Activated CD4-positive, alpha-beta T cell treated with anti-CD3 and anti-CD28 coated beads, Interleukin-2, amount 50 U/mL, for 1 hour (primary cell): ENCODE results near the gene DYNLL2.
"Not testable (repeated sequence)": the region's sequence is repeated elsewhere in the genome, so short reads cannot be mapped to it uniquely, and the experiment has no call there.

ENCODE experiments used
- DNase-seq: peaks from one replicate; pipeline ENCODE4 v3.0.0-alpha.2; 2020

DYNLL2 gene

DNA sequence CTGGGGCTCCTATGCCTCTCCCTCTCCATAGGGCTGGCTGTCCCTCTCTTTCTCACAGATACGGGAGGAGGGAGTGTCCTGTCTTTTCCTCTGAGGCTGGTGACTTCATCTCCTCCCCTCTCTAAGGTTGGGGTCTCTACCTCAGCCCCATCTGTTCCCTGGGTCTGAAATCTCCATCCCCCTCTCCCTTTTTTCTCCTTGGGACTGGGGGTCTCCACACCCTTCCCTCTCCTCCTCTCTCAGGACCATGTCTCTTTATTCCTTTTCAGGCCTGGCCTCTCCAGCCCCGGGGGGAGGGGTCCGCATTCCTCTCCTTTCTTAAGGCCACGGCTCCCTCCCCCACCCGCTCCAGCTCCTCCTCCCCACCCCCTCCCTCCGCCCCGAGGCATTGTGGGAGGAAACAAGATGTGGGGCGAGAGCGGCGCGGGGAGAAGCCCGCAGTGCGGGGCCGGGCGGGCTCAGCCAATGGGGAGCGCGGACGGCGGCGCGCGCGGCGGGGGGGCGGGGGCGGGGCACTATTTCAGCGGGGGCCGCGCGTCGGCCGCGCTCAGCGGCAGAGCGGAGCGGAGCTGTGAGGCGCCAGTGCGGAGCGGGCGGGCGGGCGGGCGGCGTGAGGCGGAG lies at the start of gene DYNLL2:
TSS of gene DYNLL2 (plus strand) at position 550 of the 621 bp plus-strand sequence. CDS start 3,672 bp downstream, outside the sequence.
- DNase-seq, result peak; percentile 87

- DNase-seq, result no peak
These were observed 43.2 kb upstream of the DYNLL2 start for GRCh38 chr17:58039975-58040374.

DNA sequence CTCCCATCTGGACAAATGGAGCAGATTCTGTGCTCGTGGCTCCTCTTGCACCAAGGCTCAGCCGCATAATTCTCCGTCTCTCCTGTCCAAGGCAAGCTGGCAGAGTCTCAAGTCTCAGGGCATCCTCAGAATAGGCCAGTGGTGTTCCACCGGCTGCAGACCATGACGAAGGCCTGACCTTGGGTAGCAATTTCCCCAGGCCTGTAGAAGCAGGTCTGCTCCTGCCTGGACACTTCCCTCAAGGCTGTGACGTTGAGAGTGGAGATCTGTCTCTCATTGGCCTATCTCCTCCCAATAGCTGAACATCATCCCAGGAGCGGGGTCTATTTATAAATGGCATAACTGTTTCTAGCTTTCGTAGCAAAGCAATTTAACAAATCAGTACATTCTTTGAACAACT lies 42.8 kb upstream of the DYNLL2 start:
- DNase-seq, result no peak

GRCh38 chr17:58041161-58041560 lies 42.1 kb upstream of the DYNLL2 start:
- no peak for DNase-seq

- no peak for DNase-seq
These were observed 39.7 kb upstream of the DYNLL2 start for GRCh38 chr17:58043221-58044181.

- not testable (repeated sequence) for DNase-seq
These were observed 39.0 kb upstream of the DYNLL2 start for GRCh38 chr17:58044256-58044655.

DNA sequence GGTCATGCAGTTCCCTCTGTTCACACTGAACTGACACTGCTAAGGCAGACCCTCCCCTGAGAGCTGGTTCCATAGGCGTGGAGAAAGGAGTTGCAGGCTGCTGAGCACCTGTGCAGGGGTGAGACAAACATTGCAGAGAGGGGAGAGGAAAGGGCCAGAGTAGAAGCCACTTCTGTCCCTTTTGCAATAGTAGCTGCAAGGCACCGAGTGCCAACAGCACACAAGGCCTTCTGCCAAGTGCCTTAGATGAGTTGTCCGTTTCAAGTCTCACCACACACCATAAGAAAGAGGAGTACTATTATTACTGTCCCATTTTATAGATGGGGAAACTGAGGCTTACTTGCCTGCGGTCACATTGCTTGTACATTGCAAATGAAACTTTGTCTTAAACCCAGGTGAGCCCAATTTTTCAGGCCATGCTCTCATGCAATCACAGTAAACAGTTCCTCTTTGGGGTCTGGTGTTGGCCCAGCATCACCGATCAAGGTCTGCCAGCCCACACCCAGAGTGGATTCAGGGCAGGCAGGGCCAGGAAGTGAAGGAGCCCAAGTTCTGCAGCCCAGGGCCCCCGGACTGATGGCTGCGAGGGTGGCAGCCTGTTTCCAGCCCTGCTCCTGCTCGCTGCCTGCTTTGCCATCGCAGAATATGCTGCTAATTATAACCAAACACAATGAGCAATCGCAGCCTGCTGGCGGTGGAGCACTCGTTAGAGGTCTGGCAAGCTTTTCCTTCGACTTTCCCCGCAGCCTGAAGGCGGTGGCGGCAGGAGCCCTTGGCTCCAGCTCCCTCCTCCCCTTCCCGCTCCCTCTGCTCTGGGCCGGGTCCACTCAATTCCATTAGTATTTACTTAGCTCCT lies 36.8 kb upstream of the DYNLL2 start:
- DNase-seq, result no peak

DNA sequence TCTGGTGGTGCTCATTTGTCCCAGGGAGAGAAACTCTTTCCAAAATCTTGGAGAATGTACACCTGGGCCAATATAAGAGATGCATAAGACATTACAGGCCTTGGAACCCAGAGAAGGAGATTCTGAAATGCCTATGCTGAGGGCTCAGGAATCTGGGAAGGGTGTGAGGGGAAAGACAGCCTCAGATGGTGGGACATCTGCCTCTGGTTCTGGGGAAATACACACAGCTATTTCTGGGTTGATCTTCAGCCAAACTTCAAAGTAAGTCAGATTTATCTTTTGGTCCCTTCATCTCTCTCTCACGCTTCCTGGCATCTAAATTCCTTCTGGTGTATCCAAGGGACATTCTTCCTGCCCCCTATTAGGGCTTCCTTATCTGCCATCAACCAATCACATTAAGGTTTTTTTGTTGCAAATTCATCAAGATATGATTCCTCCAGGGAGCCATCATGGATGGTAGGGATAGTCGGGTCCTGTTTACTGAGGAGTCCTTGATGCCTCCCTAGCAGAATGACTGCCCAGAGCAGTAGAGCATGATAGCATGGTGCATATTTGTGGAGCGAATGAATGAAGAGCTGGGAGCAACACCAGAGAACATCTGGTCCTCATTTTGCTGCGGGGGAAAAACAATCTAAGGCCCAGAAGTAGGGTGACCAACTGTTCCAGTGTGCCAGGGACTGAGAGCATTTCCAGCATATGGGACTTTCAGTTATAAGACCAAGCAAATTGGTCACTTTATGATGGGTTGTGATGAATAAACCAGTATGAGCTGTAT lies 35.7 kb upstream of the DYNLL2 start:
- DNase-seq, result no peak

GRCh38 chr17:58049533-58049932 lies 33.7 kb upstream of the DYNLL2 start:
- DNase-seq, result no peak

- DNase-seq, result no peak
These were observed 32.3 kb upstream of the DYNLL2 start for GRCh38 chr17:58050966-58051365.

DNA sequence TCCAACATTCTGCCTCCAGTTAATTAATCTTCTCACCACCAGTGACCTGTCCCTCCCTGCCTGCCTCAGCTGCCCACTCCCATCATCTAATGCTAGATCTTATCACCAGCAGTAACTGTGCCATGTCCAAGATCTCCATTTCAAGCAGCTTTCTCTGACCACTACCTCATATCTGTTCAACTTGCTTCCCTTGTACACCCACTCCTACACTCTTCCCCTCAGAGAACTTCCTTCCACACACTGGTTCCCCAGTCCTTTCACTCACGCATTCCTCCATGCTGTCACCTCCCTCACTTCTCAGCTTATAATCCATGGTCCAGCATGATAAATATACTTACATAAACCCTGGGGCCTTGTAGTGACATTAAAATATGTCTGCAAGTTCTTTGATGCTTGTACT lies 31.8 kb upstream of the DYNLL2 start:
- DNase-seq, result no peak

DNA sequence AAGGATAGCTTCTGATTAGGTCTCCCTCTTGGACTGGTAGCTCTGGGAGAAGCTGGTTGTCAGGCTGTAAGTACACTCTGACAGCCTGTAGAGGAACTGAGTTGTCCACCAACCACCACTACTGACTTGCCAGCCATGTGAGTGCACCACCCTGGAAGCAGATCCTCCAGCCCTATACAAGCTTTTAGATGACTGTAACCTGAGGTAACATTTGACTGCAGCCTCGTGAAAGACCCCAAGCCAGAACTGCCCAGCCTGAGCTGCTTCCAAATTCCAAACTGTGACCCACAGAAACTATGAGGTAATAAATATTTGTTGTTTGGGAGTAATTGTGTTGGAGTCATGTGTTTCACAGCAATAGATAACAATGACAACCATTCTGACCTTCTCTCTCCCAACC lies 30.8 kb upstream of the DYNLL2 start:
- DNase-seq, result no peak

DNA sequence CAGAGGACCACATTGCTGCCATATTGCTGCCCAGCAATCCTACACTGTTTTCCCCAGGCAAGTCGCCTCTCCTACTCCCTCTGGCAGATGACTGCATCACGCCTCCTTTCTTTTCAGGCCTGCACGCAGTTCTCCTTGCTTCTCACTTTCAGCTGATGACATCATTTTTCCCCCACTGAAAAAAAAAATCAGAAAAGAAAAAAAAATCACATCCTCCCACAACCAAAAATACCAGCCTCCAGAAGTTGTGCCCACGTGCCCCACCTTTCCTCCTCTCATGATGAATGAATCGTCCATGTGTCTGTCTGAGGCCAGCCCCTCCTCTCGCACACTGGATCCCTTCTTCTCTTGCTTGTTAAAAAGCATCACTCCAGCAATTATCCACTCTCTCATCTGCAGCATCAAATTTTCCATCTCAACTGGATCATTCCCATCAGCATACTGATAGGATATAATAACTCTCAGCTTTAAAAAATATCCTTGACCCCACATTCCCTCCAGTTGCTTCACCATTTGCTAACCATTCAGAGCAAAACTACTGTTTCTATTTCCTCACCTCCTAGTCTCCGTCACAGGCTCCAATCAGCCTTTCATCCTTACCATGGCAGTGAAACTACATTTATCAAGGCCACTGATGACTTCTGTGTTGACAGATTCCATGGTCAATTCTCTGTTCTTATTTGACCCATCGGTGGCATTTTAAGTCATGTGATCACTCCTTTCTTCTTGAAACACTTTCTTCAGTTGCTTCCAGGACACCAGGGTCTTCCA lies 30.1 kb upstream of the DYNLL2 start:
- DNase-seq, result no peak

DNA sequence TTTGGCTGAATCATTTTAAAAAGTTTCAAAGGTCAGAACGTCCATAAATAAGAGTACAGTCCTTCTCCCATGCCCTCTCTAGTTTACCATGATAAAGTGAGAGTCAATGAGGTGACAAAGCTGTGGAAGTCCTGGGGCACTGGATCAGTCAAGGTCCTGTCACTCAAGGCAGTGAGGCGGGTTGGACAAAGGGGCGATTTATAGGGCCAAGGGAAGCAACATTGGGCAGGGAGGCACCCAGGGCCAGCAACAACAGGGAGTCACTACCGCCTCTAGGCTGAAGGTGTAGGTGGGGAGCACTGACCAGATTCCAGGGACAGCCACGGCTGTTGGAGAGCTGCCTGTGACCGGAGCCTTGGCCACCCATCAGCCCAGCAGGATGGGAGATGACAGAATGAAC lies 28.6 kb upstream of the DYNLL2 start:
- DNase-seq, result no peak

GRCh38 chr17:58056476-58056875 lies 26.7 kb upstream of the DYNLL2 start:
- DNase-seq, result no peak

DNA sequence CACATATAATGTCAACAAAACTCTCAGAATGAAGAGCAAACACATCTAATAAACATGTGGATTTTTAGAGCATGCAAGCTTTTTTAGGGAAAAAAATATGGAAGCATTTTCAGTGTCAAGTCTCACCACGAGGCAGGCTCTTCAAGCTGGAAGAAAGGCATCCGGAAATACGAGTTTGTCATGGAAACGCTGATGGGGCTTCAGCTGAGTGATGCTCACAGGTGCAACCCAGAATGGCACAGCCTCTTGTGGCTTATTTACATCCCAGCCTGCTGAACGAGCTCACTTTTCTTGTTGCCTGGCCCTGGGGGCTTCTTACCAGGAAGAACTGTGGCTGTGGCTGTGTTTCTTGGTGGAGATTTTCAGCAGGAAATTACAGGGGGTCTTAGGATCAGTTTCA lies 24.1 kb upstream of the DYNLL2 start:
- no peak for DNase-seq

DNA sequence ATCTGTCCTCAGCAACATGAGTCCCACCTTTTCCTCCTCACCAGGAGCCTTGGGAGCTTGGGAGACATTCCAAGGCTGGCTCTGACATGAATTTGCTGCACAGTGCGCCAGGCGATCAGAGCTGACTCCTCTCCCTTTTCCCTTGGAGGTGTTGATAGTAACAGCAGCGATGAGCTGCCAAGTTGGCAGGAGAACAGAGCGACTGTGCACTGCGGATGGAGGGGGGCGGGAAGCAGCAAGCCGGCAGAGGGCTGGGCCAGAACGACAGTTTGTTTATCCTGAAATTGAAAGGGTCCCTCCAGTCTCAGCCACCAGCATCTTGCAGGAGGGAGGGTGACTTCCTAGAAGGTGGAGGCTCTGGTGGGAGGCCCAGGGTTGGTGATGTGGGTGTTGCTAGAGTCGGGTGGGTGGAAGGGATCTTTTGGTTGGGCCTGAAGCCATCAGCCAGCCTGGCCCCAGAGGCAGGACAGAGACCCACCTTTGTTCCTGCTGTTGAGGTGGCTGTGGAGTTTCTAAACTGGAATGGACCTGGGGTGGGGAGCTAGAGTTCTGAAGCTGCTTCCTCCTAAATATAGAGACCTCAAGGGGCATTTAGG lies 22.5 kb upstream of the DYNLL2 start:
- no peak for DNase-seq

- no peak for DNase-seq
These were observed 21.5 kb upstream of the DYNLL2 start for GRCh38 chr17:58061672-58062071.

- no peak for DNase-seq
These were observed 18.0 kb upstream of the DYNLL2 start for GRCh38 chr17:58065238-58065637.

GRCh38 chr17:58066401-58066800 lies 16.8 kb upstream of the DYNLL2 start:
- DNase-seq, result no peak

- DNase-seq, result no peak
These were observed 10.4 kb upstream of the DYNLL2 start for GRCh38 chr17:58072862-58073261.
